DMS53 (cell line): Measurements from ENCODE around the gene PRSS22.

Experiments
- DNase-seq: peaks from one replicate; lab custom pipeline; 2025; lab: John Stamatoyannopoulos, UW

The PRSS22 gene

GRCh38 chr16:2814551-2815298, 43.2 kb downstream of the PRSS22 start:
- DNase-seq: no peak

GRCh38 chr16:2813771-2814221, 44.2 kb downstream of the PRSS22 start:
- no peak for DNase-seq

- no peak for DNase-seq
Observed at GRCh38 chr16:2811703-2812471, 46.1 kb downstream of the PRSS22 start.

- DNase-seq: no peak
Observed at GRCh38 chr16:2810651-2811050, 47.3 kb downstream of the PRSS22 start.

- no peak for DNase-seq
Observed at GRCh38 chr16:2809149-2809760, 48.7 kb downstream of the PRSS22 start.

GRCh38 chr16:2808181-2808580, 49.8 kb downstream of the PRSS22 start:
- no peak for DNase-seq

- no peak for DNase-seq
Observed at GRCh38 chr16:2806286-2806685, 51.7 kb downstream of the PRSS22 start.

- DNase-seq: no peak
Observed at GRCh38 chr16:2804728-2805127, 53.2 kb downstream of the PRSS22 start.

- DNase-seq: no peak
Observed at GRCh38 chr16:2803545-2804195, 54.3 kb downstream of the PRSS22 start.
